HG02981 (cell line): ENCODE measurements around the gene PLD3.
"Not testable (repeated sequence)": the region's sequence is repeated elsewhere in the genome, so short reads cannot be mapped to it uniquely, and the experiment has no call there.

Source experiments
- ATAC-seq: cut with Tn5 transposase; IDR thresholded peaks from one replicate; pipeline ENCODE4 v1.9.1; 2021; ENCODE audit warnings: mild to moderate bottlenecking, moderate library complexity; ENCODE audit not compliant: unreplicated experiment

PLD3 gene

GRCh38 chr19:40387155-40387554, 38.7 kb downstream of the PLD3 start:
- no peak for ATAC-seq

DNA sequence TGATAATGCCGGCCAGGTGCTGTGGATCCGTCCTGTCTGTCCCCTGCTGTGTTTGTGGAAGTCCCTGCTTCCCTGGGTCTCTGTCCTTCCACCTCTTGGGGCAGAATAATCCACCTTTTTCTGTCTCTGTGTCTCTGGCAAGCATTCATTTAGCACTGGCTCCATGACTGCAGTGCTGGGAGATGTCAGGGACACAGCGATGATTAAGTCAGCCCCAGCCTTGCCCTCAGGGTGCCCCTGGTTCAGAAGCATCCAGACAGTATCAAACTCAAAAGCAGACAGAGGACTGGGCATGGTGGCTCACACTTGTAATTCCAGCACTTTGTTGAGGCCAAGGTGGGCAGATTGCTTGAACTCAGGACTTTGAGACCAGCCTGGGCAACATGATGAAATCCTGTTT, 40.0 kb downstream of the PLD3 start:
- no peak for ATAC-seq

- ATAC-seq = no peak
These were observed 41.0 kb downstream of the PLD3 start for GRCh38 chr19:40389404-40390083.

DNA sequence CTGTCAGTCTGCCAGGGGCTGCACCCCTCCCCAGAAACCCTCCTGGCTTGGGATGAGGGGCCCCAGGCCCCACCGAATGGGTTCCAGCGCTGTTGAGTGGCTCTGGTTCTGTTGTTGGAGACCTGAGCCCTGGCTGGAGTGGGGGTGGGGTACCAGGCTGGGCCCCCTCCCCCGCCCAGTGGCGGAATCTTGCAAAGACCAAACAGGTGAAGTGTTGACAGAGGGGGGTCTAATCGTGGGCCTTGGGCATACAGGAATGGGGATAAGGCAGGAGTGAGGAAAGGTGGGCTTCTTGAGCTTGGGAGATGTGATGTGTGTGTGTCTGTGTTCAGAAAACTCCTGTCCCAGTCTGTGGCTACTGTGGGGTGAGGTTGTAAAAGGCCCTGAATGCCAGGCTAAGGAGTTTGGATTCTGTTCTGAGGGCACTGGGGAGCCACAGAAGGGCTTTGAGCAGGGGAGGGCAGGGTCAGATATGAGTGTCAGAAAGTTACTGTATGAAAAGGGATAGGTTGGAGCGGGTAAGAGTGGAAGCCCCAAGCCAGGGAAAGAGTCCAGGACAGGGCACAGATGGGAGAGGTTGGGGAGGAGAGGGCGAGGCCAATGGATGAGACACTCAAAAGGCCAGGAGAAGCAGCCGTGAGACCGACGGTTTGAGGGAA, 41.7 kb downstream of the PLD3 start, which contains the start of gene HIPK4:
HIPK4 (minus strand) TSS at position 98 of the 659 bp plus-strand sequence. CDS start 279 bp downstream, outside the sequence.
- no peak for ATAC-seq

GRCh38 chr19:40392123-40392522, 43.6 kb downstream of the PLD3 start:
- ATAC-seq = no peak

- no peak for ATAC-seq
These were observed 44.5 kb downstream of the PLD3 start for GRCh38 chr19:40392894-40393517.

DNA sequence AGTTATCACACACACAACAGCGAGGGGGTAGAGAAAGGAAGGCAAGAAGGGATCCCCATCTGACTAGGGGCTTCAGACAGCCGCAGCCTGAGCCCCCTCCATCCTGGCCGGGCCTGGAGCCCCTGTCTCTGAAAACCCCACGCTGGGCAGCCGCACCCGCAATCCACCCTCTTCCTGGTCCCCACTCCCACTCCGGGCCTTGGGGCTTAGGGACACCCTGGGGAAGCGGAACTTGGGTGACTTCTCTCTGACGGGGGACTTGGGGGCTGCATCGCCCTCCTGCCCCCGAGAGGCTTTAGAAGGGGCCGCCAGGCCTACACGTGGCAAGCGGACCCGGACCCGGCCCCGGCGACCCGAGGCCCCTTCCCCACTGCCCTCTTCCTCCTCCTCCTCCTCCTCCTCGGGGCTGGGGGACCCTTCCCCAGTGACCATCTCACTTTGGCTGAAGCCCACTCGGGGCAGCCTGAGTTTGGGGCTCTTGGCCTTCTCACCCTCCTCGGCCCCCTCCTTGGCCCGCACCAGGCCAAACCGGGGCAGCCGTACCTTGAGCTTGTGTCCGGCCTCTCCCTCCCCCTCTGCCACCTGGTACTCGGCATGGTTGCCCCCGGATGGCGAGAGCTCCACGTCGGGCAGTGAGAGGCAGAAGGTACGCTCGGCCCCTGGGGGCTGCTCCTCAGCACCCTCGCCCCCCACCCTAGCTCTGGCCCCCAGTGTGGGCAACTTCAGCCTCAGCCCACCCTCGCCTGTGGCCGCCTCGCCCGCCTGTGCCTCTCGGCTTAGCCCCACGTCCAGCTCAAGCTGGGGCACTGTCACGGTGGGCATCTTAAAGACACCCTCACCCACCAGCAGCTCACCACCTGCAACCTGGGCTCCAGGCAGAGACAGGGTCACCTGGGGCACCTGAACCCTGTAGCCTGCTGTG, 45.7 kb downstream of the PLD3 start:
- no peak for ATAC-seq

GRCh38 chr19:40394816-40395210, 46.3 kb downstream of the PLD3 start:
- no peak for ATAC-seq

- no peak for ATAC-seq
These were observed 47.5 kb downstream of the PLD3 start for GRCh38 chr19:40395956-40396355.

GRCh38 chr19:40396886-40397567, 48.5 kb downstream of the PLD3 start:
- ATAC-seq = no peak

DNA sequence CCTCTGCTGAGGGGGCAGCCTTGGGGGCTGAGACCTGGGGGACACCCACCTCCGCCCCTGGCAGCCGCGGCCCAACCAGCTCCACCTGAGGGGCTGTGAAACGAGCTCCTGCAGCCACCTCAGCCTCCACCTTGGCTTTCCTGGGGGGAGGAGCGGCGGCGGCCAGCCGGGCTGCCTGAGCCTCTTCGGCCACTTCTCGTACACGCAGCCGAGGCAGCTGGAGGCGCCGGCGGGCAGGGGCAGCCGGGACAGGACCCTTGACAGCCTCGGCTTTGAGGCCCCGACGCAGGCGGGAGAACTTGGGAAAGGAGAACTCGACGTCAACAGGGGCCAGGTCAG, 49.0 kb downstream of the PLD3 start:
- ATAC-seq = no peak

DNA sequence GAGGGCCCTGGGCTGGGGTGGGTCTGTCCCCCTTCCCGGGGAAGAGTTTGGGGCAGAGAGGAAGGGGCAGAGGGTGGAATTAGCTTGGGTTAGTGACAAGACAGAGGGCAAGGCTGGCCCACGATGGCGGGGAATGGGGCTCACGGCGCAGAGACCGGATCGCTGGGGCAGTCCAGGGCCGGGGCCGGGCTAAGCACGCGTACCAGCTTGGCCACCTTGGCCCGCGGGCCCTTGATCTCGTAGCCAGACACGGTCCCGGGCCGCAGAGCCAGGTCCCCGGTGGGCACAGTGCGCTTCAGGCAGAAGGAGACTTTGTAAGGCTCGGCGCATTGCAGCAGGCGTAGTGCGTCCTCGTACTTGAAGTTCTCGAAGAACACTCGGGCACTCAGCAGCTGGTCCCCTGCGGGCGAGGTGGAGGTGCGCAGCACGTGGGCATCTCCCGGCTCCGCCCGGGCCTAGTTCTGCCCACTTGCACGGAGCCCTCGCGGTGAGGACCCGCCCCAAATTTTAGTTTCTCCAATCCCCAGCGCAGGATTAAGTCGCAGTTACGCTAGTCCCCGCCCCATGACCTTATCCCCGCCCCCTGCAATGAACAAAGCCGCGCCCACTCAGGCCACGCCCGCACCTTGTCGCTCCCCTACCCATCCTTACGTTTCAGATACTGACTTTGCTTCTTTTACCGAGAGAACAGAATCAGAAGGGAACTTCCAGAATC, 50.1 kb downstream of the PLD3 start:
- no peak for ATAC-seq

- ATAC-seq = no peak
These were observed 52.1 kb downstream of the PLD3 start for GRCh38 chr19:40400559-40400958.

- ATAC-seq = peak; percentile 63
These were observed 54.9 kb downstream of the PLD3 start for GRCh38 chr19:40403262-40403984.

- ATAC-seq = no peak
These were observed 59.5 kb downstream of the PLD3 start for GRCh38 chr19:40407714-40408597.

DNA sequence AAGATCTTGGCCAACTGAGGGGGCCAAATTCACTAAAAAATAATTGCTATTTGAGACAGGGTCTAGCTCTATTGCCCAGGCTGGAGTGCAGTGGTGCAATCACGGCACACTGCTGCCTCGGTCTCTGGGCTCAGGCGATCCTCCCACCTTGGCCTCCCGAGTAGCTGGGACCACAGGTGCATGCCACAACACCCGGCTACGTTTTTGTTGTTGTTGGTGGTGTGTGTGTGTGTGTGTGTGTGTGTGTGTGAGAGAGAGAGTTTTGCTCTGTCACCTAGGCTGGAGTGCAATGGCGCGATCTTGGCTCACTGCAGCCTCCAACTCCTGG, 60.1 kb downstream of the PLD3 start:
- not testable (repeated sequence) for ATAC-seq

- no peak for ATAC-seq
These were observed 61.5 kb downstream of the PLD3 start for GRCh38 chr19:40410030-40410389.

DNA sequence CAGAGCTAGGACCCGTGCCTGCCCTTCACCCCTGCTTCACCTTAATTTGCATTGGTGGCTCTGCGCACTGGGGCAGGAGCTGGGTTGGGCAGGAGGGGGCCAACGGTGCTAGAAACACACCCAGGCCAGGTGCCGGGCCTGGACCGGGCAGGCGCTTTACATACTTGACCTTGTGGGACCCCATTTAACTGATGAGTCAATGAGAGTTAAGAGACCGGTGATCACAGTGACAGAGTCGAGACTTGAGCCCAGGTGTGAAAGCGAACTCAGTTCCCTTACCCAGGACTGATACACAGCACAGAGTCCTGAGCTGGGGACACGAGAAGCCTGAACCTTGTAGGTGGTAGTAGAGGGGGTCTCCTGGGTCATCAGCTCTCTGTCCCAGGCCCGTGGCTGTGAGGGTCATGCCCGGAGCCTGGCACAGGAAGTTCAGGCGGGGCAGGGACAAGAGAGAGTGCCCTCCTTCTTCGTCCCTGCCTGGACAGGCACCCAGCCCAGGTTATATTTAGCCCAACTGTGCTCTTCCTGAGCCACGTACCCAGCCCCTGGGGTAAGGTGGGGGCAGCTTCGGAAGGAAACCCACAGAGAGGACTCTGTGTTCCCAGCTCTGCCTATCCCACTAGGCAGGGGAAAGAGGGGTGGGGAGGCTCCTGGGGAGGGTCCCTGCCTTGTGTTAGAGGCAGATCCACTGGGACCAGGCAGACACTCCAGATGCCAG, 62.8 kb downstream of the PLD3 start:
- no peak for ATAC-seq
